H1 (cell line): ENCODE data around the gene SGK2. TPM values are rescaled to one million over a fixed set of nuclear protein-coding genes. Genes with fewer than 3 reads are reported as not detected.

Experiments used
- polyA plus RNA-seq, 7 experiments: library from polyadenylated mRNA; depleted of rRNA in 3 of 7; stranded (reverse) in 5 of 7; unstranded in 2 of 7; fragments of >200 nt in 5 of 7; fragments of 200-250 nt in 2 of 7; gene quantifications; 1 replicate in 5 of 7; 2 replicates in 1 of 7; 4 replicates in 1 of 7; pipeline versions ENCODE4 v1.2.1 to v1.2.3, GENCODE V29; 2011 to 2013; ENCODE audit warnings: missing spikeins in 2 of 7, mixed read lengths in 2 of 7
- total RNA-seq: library from RNA; stranded (reverse); fragmentation: NEBNext Ultra II Directional; extraction: Animal tissue kit (Norgen Biotek cat#: 25700); gene quantifications from 2 replicates; pipeline ENCODE4 v1.2.1, GENCODE V29; 2021
- TF ChIP-seq, protein P1 (sequence below): fragments of 300-600 bp; sonication (generic); IDR thresholded peaks from 2 replicates; pipeline ENCODE4 v1.7.1; 2012; ENCODE audit warnings: low read length, moderate library complexity, mild to moderate bottlenecking, inconsistent platforms; ENCODE audit not compliant: insufficient replicate concordance

SGK2 gene
- total and polyA plus RNA-seq, 2 of the 8 experiments (the other 6 are each of a cell fraction or from before 2014, with no cell fraction given), result 0.21 TPM; not detected in 1

- TF ChIP-seq, protein P1, sequence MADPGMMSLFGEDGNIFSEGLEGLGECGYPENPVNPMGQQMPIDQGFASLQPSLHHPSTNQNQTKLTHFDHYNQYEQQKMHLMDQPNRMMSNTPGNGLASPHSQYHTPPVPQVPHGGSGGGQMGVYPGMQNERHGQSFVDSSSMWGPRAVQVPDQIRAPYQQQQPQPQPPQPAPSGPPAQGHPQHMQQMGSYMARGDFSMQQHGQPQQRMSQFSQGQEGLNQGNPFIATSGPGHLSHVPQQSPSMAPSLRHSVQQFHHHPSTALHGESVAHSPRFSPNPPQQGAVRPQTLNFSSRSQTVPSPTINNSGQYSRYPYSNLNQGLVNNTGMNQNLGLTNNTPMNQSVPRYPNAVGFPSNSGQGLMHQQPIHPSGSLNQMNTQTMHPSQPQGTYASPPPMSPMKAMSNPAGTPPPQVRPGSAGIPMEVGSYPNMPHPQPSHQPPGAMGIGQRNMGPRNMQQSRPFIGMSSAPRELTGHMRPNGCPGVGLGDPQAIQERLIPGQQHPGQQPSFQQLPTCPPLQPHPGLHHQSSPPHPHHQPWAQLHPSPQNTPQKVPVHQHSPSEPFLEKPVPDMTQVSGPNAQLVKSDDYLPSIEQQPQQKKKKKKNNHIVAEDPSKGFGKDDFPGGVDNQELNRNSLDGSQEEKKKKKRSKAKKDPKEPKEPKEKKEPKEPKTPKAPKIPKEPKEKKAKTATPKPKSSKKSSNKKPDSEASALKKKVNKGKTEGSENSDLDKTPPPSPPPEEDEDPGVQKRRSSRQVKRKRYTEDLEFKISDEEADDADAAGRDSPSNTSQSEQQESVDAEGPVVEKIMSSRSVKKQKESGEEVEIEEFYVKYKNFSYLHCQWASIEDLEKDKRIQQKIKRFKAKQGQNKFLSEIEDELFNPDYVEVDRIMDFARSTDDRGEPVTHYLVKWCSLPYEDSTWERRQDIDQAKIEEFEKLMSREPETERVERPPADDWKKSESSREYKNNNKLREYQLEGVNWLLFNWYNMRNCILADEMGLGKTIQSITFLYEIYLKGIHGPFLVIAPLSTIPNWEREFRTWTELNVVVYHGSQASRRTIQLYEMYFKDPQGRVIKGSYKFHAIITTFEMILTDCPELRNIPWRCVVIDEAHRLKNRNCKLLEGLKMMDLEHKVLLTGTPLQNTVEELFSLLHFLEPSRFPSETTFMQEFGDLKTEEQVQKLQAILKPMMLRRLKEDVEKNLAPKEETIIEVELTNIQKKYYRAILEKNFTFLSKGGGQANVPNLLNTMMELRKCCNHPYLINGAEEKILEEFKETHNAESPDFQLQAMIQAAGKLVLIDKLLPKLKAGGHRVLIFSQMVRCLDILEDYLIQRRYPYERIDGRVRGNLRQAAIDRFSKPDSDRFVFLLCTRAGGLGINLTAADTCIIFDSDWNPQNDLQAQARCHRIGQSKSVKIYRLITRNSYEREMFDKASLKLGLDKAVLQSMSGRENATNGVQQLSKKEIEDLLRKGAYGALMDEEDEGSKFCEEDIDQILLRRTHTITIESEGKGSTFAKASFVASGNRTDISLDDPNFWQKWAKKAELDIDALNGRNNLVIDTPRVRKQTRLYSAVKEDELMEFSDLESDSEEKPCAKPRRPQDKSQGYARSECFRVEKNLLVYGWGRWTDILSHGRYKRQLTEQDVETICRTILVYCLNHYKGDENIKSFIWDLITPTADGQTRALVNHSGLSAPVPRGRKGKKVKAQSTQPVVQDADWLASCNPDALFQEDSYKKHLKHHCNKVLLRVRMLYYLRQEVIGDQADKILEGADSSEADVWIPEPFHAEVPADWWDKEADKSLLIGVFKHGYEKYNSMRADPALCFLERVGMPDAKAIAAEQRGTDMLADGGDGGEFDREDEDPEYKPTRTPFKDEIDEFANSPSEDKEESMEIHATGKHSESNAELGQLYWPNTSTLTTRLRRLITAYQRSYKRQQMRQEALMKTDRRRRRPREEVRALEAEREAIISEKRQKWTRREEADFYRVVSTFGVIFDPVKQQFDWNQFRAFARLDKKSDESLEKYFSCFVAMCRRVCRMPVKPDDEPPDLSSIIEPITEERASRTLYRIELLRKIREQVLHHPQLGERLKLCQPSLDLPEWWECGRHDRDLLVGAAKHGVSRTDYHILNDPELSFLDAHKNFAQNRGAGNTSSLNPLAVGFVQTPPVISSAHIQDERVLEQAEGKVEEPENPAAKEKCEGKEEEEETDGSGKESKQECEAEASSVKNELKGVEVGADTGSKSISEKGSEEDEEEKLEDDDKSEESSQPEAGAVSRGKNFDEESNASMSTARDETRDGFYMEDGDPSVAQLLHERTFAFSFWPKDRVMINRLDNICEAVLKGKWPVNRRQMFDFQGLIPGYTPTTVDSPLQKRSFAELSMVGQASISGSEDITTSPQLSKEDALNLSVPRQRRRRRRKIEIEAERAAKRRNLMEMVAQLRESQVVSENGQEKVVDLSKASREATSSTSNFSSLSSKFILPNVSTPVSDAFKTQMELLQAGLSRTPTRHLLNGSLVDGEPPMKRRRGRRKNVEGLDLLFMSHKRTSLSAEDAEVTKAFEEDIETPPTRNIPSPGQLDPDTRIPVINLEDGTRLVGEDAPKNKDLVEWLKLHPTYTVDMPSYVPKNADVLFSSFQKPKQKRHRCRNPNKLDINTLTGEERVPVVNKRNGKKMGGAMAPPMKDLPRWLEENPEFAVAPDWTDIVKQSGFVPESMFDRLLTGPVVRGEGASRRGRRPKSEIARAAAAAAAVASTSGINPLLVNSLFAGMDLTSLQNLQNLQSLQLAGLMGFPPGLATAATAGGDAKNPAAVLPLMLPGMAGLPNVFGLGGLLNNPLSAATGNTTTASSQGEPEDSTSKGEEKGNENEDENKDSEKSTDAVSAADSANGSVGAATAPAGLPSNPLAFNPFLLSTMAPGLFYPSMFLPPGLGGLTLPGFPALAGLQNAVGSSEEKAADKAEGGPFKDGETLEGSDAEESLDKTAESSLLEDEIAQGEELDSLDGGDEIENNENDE, result no peak
- TF ChIP-seq, all 59 proteins: peak for 0
Measured at GRCh38 chr20:43529457-43530153, 29.2 kb upstream of the SGK2 start (continued).
